Measurements from ENCODE around the gene IL27RA.

DNA sequence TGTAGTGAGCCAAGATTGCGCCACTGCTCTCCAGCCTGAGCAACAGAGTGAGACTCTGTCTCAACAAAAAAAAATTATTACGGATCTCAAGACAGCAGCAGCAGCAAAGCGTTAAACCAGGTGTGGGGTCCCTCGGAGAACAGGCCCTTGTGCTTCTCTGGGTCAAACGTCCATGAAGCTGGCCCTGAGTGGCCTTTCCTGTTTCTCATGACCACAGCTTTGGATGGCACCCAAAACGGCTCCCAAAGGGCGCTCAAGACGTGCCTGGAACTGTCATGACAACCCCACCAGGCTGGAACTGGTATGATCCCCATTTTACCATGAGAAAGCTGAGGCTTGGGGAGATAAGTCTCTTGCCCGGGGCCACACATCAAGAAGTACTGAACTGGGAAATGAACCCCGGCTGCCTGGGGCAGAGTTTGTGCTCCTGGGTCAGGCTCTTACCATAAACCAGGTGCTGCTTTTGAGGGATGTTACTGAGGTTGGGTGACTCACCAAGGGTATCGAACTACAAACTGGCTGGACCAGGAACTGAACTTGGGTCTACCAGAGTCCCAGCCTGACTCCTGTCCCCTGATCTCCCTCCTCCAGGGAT is 70.6 kb downstream of the IL27RA start:
- TF ChIP-seq TAF1 (IDR thresholded peaks at IDR 0.05; ENCODE audit: borderline replicate concordance, insufficient read depth, low read length) (no peak), POLR2AphosphoS5 (IDR thresholded peaks at IDR 0.05; ENCODE audit: low read depth, low read length) (no peak), SIN3A (IDR thresholded peaks at IDR 0.05; ENCODE audit: borderline replicate concordance, insufficient read depth, low read length) (no peak), FOXP2 (optimal IDR thresholded peaks at IDR 0.05; ENCODE audit: borderline replicate concordance, extremely low read depth, extremely low read length, insufficient read depth) (no peak)
- TF ChIP-seq, protein P1, sequence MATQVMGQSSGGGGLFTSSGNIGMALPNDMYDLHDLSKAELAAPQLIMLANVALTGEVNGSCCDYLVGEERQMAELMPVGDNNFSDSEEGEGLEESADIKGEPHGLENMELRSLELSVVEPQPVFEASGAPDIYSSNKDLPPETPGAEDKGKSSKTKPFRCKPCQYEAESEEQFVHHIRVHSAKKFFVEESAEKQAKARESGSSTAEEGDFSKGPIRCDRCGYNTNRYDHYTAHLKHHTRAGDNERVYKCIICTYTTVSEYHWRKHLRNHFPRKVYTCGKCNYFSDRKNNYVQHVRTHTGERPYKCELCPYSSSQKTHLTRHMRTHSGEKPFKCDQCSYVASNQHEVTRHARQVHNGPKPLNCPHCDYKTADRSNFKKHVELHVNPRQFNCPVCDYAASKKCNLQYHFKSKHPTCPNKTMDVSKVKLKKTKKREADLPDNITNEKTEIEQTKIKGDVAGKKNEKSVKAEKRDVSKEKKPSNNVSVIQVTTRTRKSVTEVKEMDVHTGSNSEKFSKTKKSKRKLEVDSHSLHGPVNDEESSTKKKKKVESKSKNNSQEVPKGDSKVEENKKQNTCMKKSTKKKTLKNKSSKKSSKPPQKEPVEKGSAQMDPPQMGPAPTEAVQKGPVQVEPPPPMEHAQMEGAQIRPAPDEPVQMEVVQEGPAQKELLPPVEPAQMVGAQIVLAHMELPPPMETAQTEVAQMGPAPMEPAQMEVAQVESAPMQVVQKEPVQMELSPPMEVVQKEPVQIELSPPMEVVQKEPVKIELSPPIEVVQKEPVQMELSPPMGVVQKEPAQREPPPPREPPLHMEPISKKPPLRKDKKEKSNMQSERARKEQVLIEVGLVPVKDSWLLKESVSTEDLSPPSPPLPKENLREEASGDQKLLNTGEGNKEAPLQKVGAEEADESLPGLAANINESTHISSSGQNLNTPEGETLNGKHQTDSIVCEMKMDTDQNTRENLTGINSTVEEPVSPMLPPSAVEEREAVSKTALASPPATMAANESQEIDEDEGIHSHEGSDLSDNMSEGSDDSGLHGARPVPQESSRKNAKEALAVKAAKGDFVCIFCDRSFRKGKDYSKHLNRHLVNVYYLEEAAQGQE (IDR thresholded peaks at IDR 0.05; ENCODE audit: insufficient read depth in 1 of 2, low read depth in 2 of 2, low read length in 2 of 2) = no peak

All from PFSK-1 (cell line).